Esophagus muscularis mucosa (tissue), 4 donors: ENCODE data around the gene WNT6. TPM values are rescaled to one million over a fixed set of nuclear protein-coding genes. Genes with fewer than 3 reads are reported as not detected.

Experiments
- DNase-seq: peaks from one replicate; pipeline ENCODE4 v3.0.0-alpha.2; 2017; ENCODE audit errors: extremely low spot score
- H3K27ac ChIP-seq, 4 donors: fragments of 200-600 bp; sonication (generic); replicated peaks in 1 of 4; 1 replicate in 3 of 4; 2 replicates in 1 of 4; pipeline ENCODE4 v1.5.1; 2016 to 2019; ENCODE audit warnings: mild to moderate bottlenecking in 1 of 4
- H3K27me3 ChIP-seq, 4 donors: fragments of 200-600 bp; sonication (generic); one replicate each; pipeline versions ENCODE4 v1.5.1 to v1.6.0; 2016 to 2019
- H3K36me3 ChIP-seq, 4 donors: fragments of 200-600 bp; sonication (generic); one replicate each; pipeline ENCODE4 v1.5.1; 2016 to 2019
- H3K4me1 ChIP-seq, 4 donors: fragments of 200-600 bp; sonication (generic); one replicate each; pipeline ENCODE4 v1.5.1; 2016 to 2019
- H3K4me3 ChIP-seq, 4 donors: fragments of 200-600 bp; sonication (generic); 1 replicate in 2 of 4; 2 replicates in 2 of 4; pipeline ENCODE4 v1.5.1; 2016 to 2019; ENCODE audit warnings: mild to moderate bottlenecking in 4 of 4, moderate library complexity in 1 of 4
- H3K9me3 ChIP-seq, 4 donors: fragments of 200-600 bp; sonication (generic); 1 replicate in 3 of 4; 2 replicates in 1 of 4; pipeline ENCODE4 v1.5.1; 2016 to 2019
- CTCF ChIP-seq, 3 experiments: fragments of 200-600 bp in 2 of 3; fragments of 450-650 bp in 1 of 3; sonication (generic) in 2 of 3; IDR thresholded peaks; one replicate each; pipeline ENCODE4 v1.5.1; 2017 to 2019; ENCODE audit warnings: antibody characterized with exemption in 3 of 3, mild to moderate bottlenecking in 2 of 3, moderate library complexity in 1 of 3
- EP300 ChIP-seq: sonication (generic); formaldehyde crosslinking; IDR thresholded peaks from one replicate; pipeline ENCODE4 v1.6.1; 2017; ENCODE audit warnings: antibody characterized with exemption
- POLR2A ChIP-seq: fragments of 450-650 bp; IDR thresholded peaks from one replicate; pipeline ENCODE4 v1.6.1; 2017; ENCODE audit warnings: antibody characterized with exemption, moderate library complexity, mild to moderate bottlenecking, low read depth
- POLR2AphosphoS5 ChIP-seq, 2 donors: sonication (generic); formaldehyde crosslinking; IDR thresholded peaks; one replicate each; pipeline ENCODE4 v1.6.1; 2017; ENCODE audit warnings: antibody characterized with exemption in 2 of 2
- WGBS: methylation state at CpG from one replicate; pipeline ENCODE4 v1.1.5; 2018; 5-methylcytosine and 5-hydroxymethylcytosine counted together
- intact Hi-C: fragments of 100-400 bp; cut with DNase I; formaldehyde crosslinking; loops from one replicate; pipeline ENCODE4 v1.15.1; 2023
- total RNA-seq, 4 donors: library from RNA; depleted of rRNA; stranded (reverse); fragments of >200 nt; gene quantifications; one replicate each; pipeline versions ENCODE4 v1.1.0 to v1.2.1, GENCODE V29; 2016

The WNT6 gene
- total RNA-seq, 4 donors from 2014 or later, result 2.9 to 14.3 (median 8.0) TPM

- Histone ChIP-seq H3K4me3 (peak overlapping the region; percentile 29 to 47 (median 32)), H3K27ac (no peak overlapping the region), H3K4me1 (peaks cover 8 to 31% (median 19%) of the 10 kb centered on the region in 4 donors), H3K9me3 (no peaks in the 10 kb centered on the region), H3K27me3 (peaks cover 0 to 98% (median 44%) of the 10 kb centered on the region in 4 donors), H3K36me3 (no peaks in the 10 kb centered on the region)
- DNase-seq, result no peak
- intact Hi-C loops, result no loop called here
- WGBS, result 3% methylated on average over 33 of the region's 60 CpGs
- TF ChIP-seq POLR2A (no peak), POLR2AphosphoS5 (IDR thresholded peaks at IDR 0.05) (no peak), CTCF (IDR thresholded peaks at IDR 0.05) (no peak), EP300 (no peak)
These were observed 12.0 kb downstream of the WNT6 start for GRCh38 chr2:218871345-218872302.

GRCh38 chr2:218872645-218873358 lies 13.2 kb downstream of the WNT6 start:
- DNase-seq, result no peak
- 17% methylated on average over 17 of the region's 22 CpGs for WGBS

GRCh38 chr2:218873359-218874194 lies 14.0 kb downstream of the WNT6 start:
- Histone ChIP-seq H3K9me3 (no peaks in the 10 kb centered on the region), H3K4me1 (peaks cover 8 to 31% (median 19%) of the 10 kb centered on the region in 4 donors), H3K27ac (no peak overlapping the region), H3K36me3 (no peaks in the 10 kb centered on the region), H3K4me3 (no peak overlapping the region), H3K27me3 (peaks cover 0 to 99% (median 58%) of the 10 kb centered on the region in 4 donors)
- TF ChIP-seq CTCF (IDR thresholded peaks at IDR 0.05) (no peak), POLR2A (no peak), POLR2AphosphoS5 (IDR thresholded peaks at IDR 0.05) (no peak), EP300 (no peak)
- no peak for DNase-seq
- 14% methylated on average over 38 of the region's 86 CpGs for WGBS
- intact Hi-C loops, result no loop called here

More at GRCh38 chr2:218872645-218873358, 13.2 kb downstream of the WNT6 start:
- H3K4me3 ChIP-seq, result no peak overlapping the region
- no peaks in the 10 kb centered on the region for H3K9me3 ChIP-seq
- no peaks in the 10 kb centered on the region for H3K36me3 ChIP-seq
- TF ChIP-seq EP300 (no peak), POLR2A (no peak), CTCF (IDR thresholded peaks at IDR 0.05) (no peak), POLR2AphosphoS5 (IDR thresholded peaks at IDR 0.05) (no peak)
- peaks cover 0 to 99% (median 51%) of the 10 kb centered on the region in 4 donors for H3K27me3 ChIP-seq
- intact Hi-C loops, result no loop called here
- no peak overlapping the region for H3K27ac ChIP-seq
- H3K4me1 ChIP-seq, result peaks cover 8 to 31% (median 19%) of the 10 kb centered on the region in 4 donors

- whole genome bisulfite sequencing, result 39% methylated on average over 2 of the region's 2 CpGs
- no peak for TF ChIP-seq POLR2A
- no peak for TF ChIP-seq CTCF (IDR thresholded peaks at IDR 0.05)
- TF ChIP-seq EP300, result no peak
- TF ChIP-seq POLR2AphosphoS5 (IDR thresholded peaks at IDR 0.05), result no peak
- no peak for DNase-seq
- Histone ChIP-seq H3K27me3 (peaks cover 0 to 99% (median 74%) of the 10 kb centered on the region in 4 donors), H3K9me3 (no peaks in the 10 kb centered on the region), H3K27ac (no peak overlapping the region), H3K4me1 (peaks cover 19 to 50% (median 34%) of the 10 kb centered on the region in 4 donors), H3K36me3 (no peaks in the 10 kb centered on the region), H3K4me3 (no peak overlapping the region)
- intact Hi-C loops, result loop anchor here (1.0 kb wide), 1 partner anchor 23 kb away; no protein-coding TSS in a partner anchor
These were observed 16.2 kb downstream of the WNT6 start for GRCh38 chr2:218875692-218876246.
